Keratinocyte (primary cell): Measurements from ENCODE around the gene HDAC5. TPM values are rescaled to one million over a fixed set of nuclear protein-coding genes. Genes with fewer than 3 reads are reported as not detected.
"Not testable (repeated sequence)": the region's sequence is repeated elsewhere in the genome, so short reads cannot be mapped to it uniquely, and the experiment has no call there.

Source experiments
- DNase-seq: peaks from one replicate; pipeline ENCODE4 v3.0.0-alpha.2; 2011; ENCODE audit warnings: low read depth, missing footprints, low spot score
- FAIRE-seq: peaks from 2 replicates; lab custom pipeline; 2011; peaks lifted over from hg19 to GRCh38; lab: Jason Lieb, UNC
- H2AFZ ChIP-seq: 2 replicates; pipeline ENCODE4 v1.6.0; 2012; ENCODE audit warnings: low read length, control low read depth, inconsistent platforms; ENCODE audit not compliant: control insufficient read depth
- H3K27ac ChIP-seq: 2 replicates; pipeline ENCODE4 v1.5.1; 2011; ENCODE audit warnings: low read length; ENCODE audit not compliant: control insufficient read depth, insufficient read depth
- H3K27me3 ChIP-seq: 3 replicates; pipeline ENCODE4 v1.6.0; 2011; ENCODE audit warnings: low read length; ENCODE audit not compliant: control insufficient read depth, insufficient read depth; ENCODE audit errors: extremely low read depth
- H3K36me3 ChIP-seq, 2 experiments: 2 replicates in 1 of 2; 3 replicates in 1 of 2; pipeline ENCODE4 v1.5.1; 2011; ENCODE audit warnings: low read length in 2 of 2, mild to moderate bottlenecking in 1 of 2; ENCODE audit not compliant: control insufficient read depth in 2 of 2, insufficient read depth in 2 of 2; ENCODE audit errors: extremely low read depth in 1 of 2
- H3K4me1 ChIP-seq: 3 replicates; pipeline ENCODE4 v1.5.1; 2011; ENCODE audit warnings: low read length; ENCODE audit not compliant: control insufficient read depth, insufficient read depth; ENCODE audit errors: extremely low read depth
- H3K4me2 ChIP-seq: 3 replicates; pipeline ENCODE4 v1.6.0; 2011; ENCODE audit warnings: low read depth, low read length; ENCODE audit not compliant: control insufficient read depth, insufficient read depth; ENCODE audit errors: extremely low read depth
- H3K4me3 ChIP-seq, 3 experiments: fragments of 200-600 bp in 1 of 3; sonication (generic) in 1 of 3; 2 replicates in 2 of 3; 3 replicates in 1 of 3; pipeline ENCODE4 v1.5.1; 2011 to 2016; ENCODE audit warnings: low read length in 3 of 3, mild to moderate bottlenecking in 3 of 3, control low read depth in 2 of 3, inconsistent platforms in 1 of 3, low read depth in 1 of 3, mixed read lengths in 1 of 3, mixed run types in 1 of 3, moderate library complexity in 1 of 3; ENCODE audit not compliant: control insufficient read depth in 2 of 3, insufficient read depth in 2 of 3; ENCODE audit errors: extremely low read depth in 1 of 3
- H3K79me2 ChIP-seq: 2 replicates; pipeline ENCODE4 v1.6.0; 2012; ENCODE audit warnings: low read length; ENCODE audit not compliant: control insufficient read depth, insufficient read depth
- H3K9ac ChIP-seq: 3 replicates; pipeline ENCODE4 v1.6.0; 2011; ENCODE audit warnings: low read length; ENCODE audit not compliant: control insufficient read depth, insufficient read depth; ENCODE audit errors: extremely low read depth
- H3K9me1 ChIP-seq: 3 replicates; pipeline ENCODE4 v1.6.0; 2011; ENCODE audit warnings: low read length; ENCODE audit not compliant: control insufficient read depth, insufficient read depth; ENCODE audit errors: extremely low read depth
- H3K9me3 ChIP-seq: 2 replicates; pipeline ENCODE4 v1.5.1; 2012; ENCODE audit warnings: low read depth, low read length; ENCODE audit not compliant: control insufficient read depth
- H4K20me1 ChIP-seq: 3 replicates; pipeline ENCODE4 v1.6.0; 2011; ENCODE audit warnings: low read length; ENCODE audit not compliant: control insufficient read depth, insufficient read depth; ENCODE audit errors: extremely low read depth
- CTCF ChIP-seq, 3 experiments: IDR thresholded peaks in 1 of 3; conservative IDR thresholded peaks in 1 of 3; optimal IDR thresholded peaks in 1 of 3; 2 replicates in 2 of 3; 3 replicates in 1 of 3; pipeline versions ENCODE3 to v1.5.1; 2011; ENCODE audit warnings: low read length in 3 of 3, mild to moderate bottlenecking in 3 of 3, moderate library complexity in 2 of 3, control low read depth in 1 of 3, inconsistent platforms in 1 of 3; ENCODE audit not compliant: insufficient read depth in 2 of 3; ENCODE audit errors: extremely low read depth in 1 of 3
- EZH2 ChIP-seq: IDR thresholded peaks from one replicate; pipeline ENCODE4 v1.6.1; 2012; ENCODE audit warnings: inconsistent platforms, mild to moderate bottlenecking, low read length, moderate library complexity
- dilution Hi-C: fragments of 300-500 bp; cut with MboI; formaldehyde crosslinking; loops from one replicate; pipeline ENCODE4 v1.7.0; 2020; ENCODE audit warnings: low sequenced_read_pairs; ENCODE audit not compliant: extremely low pct_ligation_motif_present
- polyA plus RNA-seq, 5 experiments: library from polyadenylated mRNA; depleted of rRNA in 3 of 5; stranded (reverse) in 3 of 5; stranded (forward) in 1 of 5; unstranded in 1 of 5; fragments of >200 nt; gene quantifications; 1 replicate in 1 of 5; 2 replicates in 3 of 5; 3 replicates in 1 of 5; pipeline versions ENCODE4 v1.2.1 to v1.2.3, GENCODE V29; 2011 to 2012; ENCODE audit warnings: missing spikeins in 2 of 5, low read depth in 1 of 5, low replicate concordance in 1 of 5

Gene HDAC5
- polyA plus RNA-seq, 1 donor (not counting 4 experiments of a cell fraction or from before 2014, with no cell fraction given): 4.5 TPM

GRCh38 chr17:44121997-44122815, 1.2 kb downstream of the HDAC5 start:
- Histone ChIP-seq H3K9ac (peak overlapping the region; percentile 78), H3K9me3 (no peaks in the 10 kb centered on the region), H3K79me2 (no peaks in the 10 kb centered on the region), H3K4me1 (peaks cover 9% of the 10 kb centered on the region), H4K20me1 (no peaks in the 10 kb centered on the region), H3K4me3 (peak overlapping the region; percentile 49 to 70 (median 68)), H3K36me3 (no peaks in the 10 kb centered on the region), H3K27me3 (peaks cover 9% of the 10 kb centered on the region), H3K4me2 (peak overlapping the region; percentile 64), H2AFZ (no peak overlapping the region), H3K9me1 (no peaks in the 10 kb centered on the region), H3K27ac (no peak overlapping the region)
- dilution Hi-C loops: no loop called here
- TF ChIP-seq EZH2 (no peak), CTCF (optimal IDR thresholded peaks at IDR 0.05 in 1 of 3, IDR thresholded peaks at IDR 0.05 in 1 of 3, conservative IDR thresholded peaks at IDR 0.05 in 1 of 3; ENCODE audit: extremely low read depth in 1 of 3, insufficient read depth in 2 of 3, low read length in 3 of 3) (no peak)
- FAIRE-seq: no peak
- DNase-seq: no peak

GRCh38 chr17:44120851-44121605, 2.4 kb downstream of the HDAC5 start:
- no peaks in the 10 kb centered on the region for H4K20me1 ChIP-seq
- dilution Hi-C loops: no loop called here

GRCh38 chr17:44120281-44120680, 3.2 kb downstream of the HDAC5 start:
- H3K4me1 ChIP-seq, FAIRE-seq: not testable (repeated sequence)

More at GRCh38 chr17:44120851-44121605, 2.4 kb downstream of the HDAC5 start:
- no peak overlapping the region for H3K27ac ChIP-seq
- H3K9me1 ChIP-seq: no peaks in the 10 kb centered on the region
- H2AFZ ChIP-seq: no peak overlapping the region
- no peak for FAIRE-seq
- H3K79me2 ChIP-seq: no peaks in the 10 kb centered on the region
- no peaks in the 10 kb centered on the region for H3K36me3 ChIP-seq
- H3K9me3 ChIP-seq: no peaks in the 10 kb centered on the region
- no peak overlapping the region for H3K9ac ChIP-seq
- peaks cover 9% of the 10 kb centered on the region for H3K4me1 ChIP-seq
- H3K4me2 ChIP-seq: no peak overlapping the region
- no peak overlapping the region for H3K4me3 ChIP-seq
- peaks cover 9% of the 10 kb centered on the region for H3K27me3 ChIP-seq
- TF ChIP-seq CTCF (optimal IDR thresholded peaks at IDR 0.05 in 1 of 3, IDR thresholded peaks at IDR 0.05 in 1 of 3, conservative IDR thresholded peaks at IDR 0.05 in 1 of 3; ENCODE audit: extremely low read depth in 1 of 3, insufficient read depth in 2 of 3, low read length in 3 of 3): no peak
- no peak for TF ChIP-seq EZH2
- DNase-seq: no peak

More at GRCh38 chr17:44120281-44120680, 3.2 kb downstream of the HDAC5 start:
- H3K4me2 ChIP-seq, H3K36me3 ChIP-seq, H3K27me3 ChIP-seq, H4K20me1 ChIP-seq, H3K9me1 ChIP-seq, H3K79me2 ChIP-seq, H2AFZ ChIP-seq, H3K9me3 ChIP-seq, DNase-seq, H3K4me3 ChIP-seq, H3K9ac ChIP-seq, dilution Hi-C loops, H3K27ac ChIP-seq: not testable (repeated sequence)
